ENCODE results near the gene MAPK8.

DNA sequence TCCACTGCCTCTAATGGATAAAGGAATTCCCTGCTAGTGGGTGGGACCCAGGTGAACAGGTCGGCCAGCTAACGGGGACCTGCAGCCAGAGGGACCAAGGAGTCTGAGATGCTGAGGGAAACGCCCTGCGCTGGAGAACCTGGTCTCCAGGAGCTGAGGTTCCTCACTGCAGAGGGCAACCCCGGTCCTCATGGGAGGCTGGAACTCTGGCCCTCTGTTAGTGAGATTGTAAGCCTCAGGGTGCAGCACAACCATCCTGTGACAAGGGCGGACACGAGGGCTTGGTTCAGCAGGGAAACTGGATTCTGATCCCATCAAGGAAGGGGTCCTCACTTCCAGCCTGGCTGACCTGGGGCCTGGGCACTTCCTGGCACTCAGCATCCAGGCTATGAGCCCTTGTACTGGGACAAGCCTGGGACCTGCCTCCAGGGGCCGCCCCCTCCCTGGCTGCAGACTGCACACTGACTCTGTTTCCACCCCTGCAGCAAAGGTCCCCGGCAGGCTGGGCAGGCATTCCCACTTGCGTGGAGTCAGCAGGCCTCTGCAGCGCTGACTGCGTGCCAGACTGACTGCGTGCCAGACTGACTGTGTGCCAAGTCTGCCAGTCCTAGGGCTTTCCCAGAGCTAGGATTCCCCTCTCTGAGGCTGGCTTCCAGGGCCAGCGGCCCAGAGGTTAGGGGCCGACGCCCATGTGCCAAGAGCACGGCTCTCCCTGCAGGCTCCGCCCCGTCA is 143.2 kb downstream of the MAPK8 start:
- TF ChIP-seq, protein P1, sequence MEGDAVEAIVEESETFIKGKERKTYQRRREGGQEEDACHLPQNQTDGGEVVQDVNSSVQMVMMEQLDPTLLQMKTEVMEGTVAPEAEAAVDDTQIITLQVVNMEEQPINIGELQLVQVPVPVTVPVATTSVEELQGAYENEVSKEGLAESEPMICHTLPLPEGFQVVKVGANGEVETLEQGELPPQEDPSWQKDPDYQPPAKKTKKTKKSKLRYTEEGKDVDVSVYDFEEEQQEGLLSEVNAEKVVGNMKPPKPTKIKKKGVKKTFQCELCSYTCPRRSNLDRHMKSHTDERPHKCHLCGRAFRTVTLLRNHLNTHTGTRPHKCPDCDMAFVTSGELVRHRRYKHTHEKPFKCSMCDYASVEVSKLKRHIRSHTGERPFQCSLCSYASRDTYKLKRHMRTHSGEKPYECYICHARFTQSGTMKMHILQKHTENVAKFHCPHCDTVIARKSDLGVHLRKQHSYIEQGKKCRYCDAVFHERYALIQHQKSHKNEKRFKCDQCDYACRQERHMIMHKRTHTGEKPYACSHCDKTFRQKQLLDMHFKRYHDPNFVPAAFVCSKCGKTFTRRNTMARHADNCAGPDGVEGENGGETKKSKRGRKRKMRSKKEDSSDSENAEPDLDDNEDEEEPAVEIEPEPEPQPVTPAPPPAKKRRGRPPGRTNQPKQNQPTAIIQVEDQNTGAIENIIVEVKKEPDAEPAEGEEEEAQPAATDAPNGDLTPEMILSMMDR (IDR thresholded peaks at IDR 0.05): no peak
- TF ChIP-seq TAF1 (IDR thresholded peaks at IDR 0.05; ENCODE audit: borderline replicate concordance, low read depth, low read length): no peak
- TF ChIP-seq, protein P2, sequence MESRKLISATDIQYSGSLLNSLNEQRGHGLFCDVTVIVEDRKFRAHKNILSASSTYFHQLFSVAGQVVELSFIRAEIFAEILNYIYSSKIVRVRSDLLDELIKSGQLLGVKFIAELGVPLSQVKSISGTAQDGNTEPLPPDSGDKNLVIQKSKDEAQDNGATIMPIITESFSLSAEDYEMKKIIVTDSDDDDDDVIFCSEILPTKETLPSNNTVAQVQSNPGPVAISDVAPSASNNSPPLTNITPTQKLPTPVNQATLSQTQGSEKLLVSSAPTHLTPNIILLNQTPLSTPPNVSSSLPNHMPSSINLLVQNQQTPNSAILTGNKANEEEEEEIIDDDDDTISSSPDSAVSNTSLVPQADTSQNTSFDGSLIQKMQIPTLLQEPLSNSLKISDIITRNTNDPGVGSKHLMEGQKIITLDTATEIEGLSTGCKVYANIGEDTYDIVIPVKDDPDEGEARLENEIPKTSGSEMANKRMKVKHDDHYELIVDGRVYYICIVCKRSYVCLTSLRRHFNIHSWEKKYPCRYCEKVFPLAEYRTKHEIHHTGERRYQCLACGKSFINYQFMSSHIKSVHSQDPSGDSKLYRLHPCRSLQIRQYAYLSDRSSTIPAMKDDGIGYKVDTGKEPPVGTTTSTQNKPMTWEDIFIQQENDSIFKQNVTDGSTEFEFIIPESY (IDR thresholded peaks at IDR 0.05; ENCODE audit: borderline replicate concordance, low read depth): no peak
